Measurements from ENCODE around the gene ALKBH5. TPM values are rescaled to one million over a fixed set of nuclear protein-coding genes. Genes with fewer than 3 reads are reported as not detected.

The ALKBH5 gene
- total RNA-seq, 2 experiments from 2014 or later, result 99.3 to 125 TPM

DNA sequence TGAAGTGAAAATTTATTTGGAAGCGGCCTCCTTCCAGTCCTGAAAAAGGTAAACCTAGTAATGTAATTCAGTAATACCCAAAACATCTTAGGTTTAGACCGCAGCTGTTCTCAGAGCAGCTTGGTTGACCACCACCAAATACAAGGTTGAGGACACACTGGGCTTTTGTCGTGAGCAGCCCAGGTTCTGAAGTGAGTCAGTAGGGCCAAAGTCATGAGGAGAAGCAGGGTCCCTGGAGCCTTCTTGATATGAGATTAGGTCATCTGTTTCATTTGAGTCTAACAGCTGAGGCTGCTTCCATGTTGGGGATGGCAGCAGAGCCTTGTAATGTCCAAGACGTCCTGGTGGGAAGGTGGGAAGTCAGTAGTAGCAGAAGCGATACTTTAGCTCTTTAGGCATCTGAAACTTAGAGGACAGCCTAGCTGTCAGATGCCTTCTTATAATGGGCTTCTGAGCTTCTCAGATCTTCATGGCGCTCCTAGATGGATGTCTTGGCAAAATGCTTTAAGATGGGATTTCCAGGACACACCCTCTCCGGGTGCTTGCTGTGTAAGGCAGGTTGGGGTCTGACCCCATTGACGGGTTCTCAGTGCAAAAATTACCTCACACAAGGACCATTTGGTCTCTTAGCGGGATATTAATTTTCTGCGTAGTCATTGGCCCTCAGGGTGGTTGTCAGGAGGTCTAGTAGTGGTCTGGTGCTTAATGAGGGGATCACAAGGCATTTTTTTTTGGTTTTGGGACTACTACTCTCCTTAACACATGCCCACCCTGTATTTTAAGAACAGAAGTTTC, 2.4 kb downstream of the ALKBH5 start:
- peaks cover 61% of the 10 kb centered on the region for H3K36me3 ChIP-seq (ENCODE audit: insufficient read depth, low read length)
- TF ChIP-seq EZH2phosphoT487 (IDR thresholded peaks at IDR 0.05; ENCODE audit: borderline replicate concordance, low read depth, low read length), result no peak
- TF ChIP-seq, protein P1, sequence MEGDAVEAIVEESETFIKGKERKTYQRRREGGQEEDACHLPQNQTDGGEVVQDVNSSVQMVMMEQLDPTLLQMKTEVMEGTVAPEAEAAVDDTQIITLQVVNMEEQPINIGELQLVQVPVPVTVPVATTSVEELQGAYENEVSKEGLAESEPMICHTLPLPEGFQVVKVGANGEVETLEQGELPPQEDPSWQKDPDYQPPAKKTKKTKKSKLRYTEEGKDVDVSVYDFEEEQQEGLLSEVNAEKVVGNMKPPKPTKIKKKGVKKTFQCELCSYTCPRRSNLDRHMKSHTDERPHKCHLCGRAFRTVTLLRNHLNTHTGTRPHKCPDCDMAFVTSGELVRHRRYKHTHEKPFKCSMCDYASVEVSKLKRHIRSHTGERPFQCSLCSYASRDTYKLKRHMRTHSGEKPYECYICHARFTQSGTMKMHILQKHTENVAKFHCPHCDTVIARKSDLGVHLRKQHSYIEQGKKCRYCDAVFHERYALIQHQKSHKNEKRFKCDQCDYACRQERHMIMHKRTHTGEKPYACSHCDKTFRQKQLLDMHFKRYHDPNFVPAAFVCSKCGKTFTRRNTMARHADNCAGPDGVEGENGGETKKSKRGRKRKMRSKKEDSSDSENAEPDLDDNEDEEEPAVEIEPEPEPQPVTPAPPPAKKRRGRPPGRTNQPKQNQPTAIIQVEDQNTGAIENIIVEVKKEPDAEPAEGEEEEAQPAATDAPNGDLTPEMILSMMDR (conservative IDR thresholded peaks at IDR 0.05; ENCODE audit: low read length), result no peak
- H3K4me1 ChIP-seq (ENCODE audit: insufficient read depth, low read length, poor library complexity, severe bottlenecking), result peaks cover 33% of the 10 kb centered on the region
- H3K9me3 ChIP-seq (ENCODE audit: low read length), result no peaks in the 10 kb centered on the region
- no peak for DNase-seq (ENCODE audit: low spot score)
- H2AFZ ChIP-seq (ENCODE audit: low read length), result no peak overlapping the region
- peak overlapping the region; percentile 3 for H3K27ac ChIP-seq (ENCODE audit: low read depth, low read length, poor library complexity, severe bottlenecking)
- peaks cover 36% of the 10 kb centered on the region for H4K20me1 ChIP-seq (ENCODE audit: insufficient read depth, low read length)
- H3K4me3 ChIP-seq (ENCODE audit: low read depth, low read length, poor library complexity, severe bottlenecking), result peak overlapping the region; percentile 84
- peaks cover 72% of the 10 kb centered on the region for H3K79me2 ChIP-seq (ENCODE audit: insufficient read depth, low read depth, low read length)
- H3K4me2 ChIP-seq (ENCODE audit: low read length), result peak overlapping the region; percentile 97
- BruUV-seq (replicated peaks), result no TSS peak
- ChIA-PET POLR2A (no interaction called here), CTCF (ENCODE audit: unreplicated experiment) (no interaction called here)
- intact Hi-C loops (cut with micrococcal nuclease; ENCODE audit: unreplicated experiment), result loop anchor here (2.0 kb wide), 2 partner anchors 45 to 73 kb away; partner anchors contain the start of gene FLII
- no peaks in the 10 kb centered on the region for H3K9me2 ChIP-seq (ENCODE audit: insufficient read depth, low read length)

DNA sequence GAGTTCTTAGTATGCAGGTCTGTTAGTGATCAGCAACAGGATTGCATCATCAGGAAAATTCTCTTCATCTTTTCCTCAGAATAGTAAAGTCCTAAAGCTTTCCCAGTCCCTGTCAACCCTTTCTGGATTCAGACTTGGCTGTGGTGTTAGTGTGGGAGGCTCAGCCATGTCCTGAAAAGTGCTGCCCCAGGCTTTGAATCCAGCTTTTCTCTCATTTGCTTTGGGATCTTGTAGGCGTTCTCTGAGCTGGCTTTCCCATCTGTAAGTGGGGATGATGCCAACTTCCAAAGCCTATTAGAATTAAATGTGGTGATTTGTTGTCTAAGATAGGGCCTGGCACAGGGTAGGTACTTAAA, 3.0 kb downstream of the ALKBH5 start:
- Histone ChIP-seq H3K4me3 (ENCODE audit: low read depth, low read length, poor library complexity, severe bottlenecking) (peak overlapping the region; percentile 84), H3K9me2 (ENCODE audit: insufficient read depth, low read length) (no peaks in the 10 kb centered on the region), H3K36me3 (ENCODE audit: insufficient read depth, low read length) (peaks cover 67% of the 10 kb centered on the region), H3K27ac (ENCODE audit: low read depth, low read length, poor library complexity, severe bottlenecking) (peak overlapping the region; percentile 3), H3K79me2 (ENCODE audit: insufficient read depth, low read depth, low read length) (peaks cover 77% of the 10 kb centered on the region), H2AFZ (ENCODE audit: low read length) (no peak overlapping the region), H4K20me1 (ENCODE audit: insufficient read depth, low read length) (peaks cover 36% of the 10 kb centered on the region), H3K4me2 (ENCODE audit: low read length) (peak overlapping the region; percentile 97), H3K4me1 (ENCODE audit: insufficient read depth, low read length, poor library complexity, severe bottlenecking) (peaks cover 33% of the 10 kb centered on the region), H3K9me3 (ENCODE audit: low read length) (no peaks in the 10 kb centered on the region)
- intact Hi-C loops (cut with micrococcal nuclease; ENCODE audit: unreplicated experiment), result no loop called here
- POLR2A ChIA-PET, result no interaction called here
- no TSS peak for BruUV-seq (replicated peaks)
- CTCF ChIA-PET (ENCODE audit: unreplicated experiment), result no interaction called here
- DNase-seq (ENCODE audit: low spot score), result no peak
- no peak for TF ChIP-seq EZH2phosphoT487 (IDR thresholded peaks at IDR 0.05; ENCODE audit: borderline replicate concordance, low read depth, low read length)
- TF ChIP-seq, protein P1 (conservative IDR thresholded peaks at IDR 0.05; ENCODE audit: low read length), result no peak

DNA sequence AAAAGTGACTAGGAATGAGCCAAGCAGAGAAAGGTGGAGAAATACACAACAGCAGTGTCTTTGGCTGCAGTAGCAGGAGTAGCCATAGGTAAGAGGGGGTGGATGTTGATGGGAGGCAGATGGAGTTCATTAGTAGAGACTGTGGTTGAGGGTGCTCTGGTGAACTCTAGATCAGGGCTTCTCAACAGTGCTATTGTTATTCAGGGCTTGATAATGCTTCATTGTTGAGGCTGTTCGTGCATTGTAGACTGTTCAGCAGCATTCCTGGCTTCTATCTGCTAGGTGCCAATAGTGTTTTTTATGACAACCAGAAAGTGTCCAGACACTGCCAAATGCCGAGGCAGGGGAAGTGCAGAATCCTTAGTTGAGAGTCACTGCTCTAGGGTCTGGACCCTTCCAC, 3.6 kb downstream of the ALKBH5 start:
- H3K4me1 ChIP-seq (ENCODE audit: insufficient read depth, low read length, poor library complexity, severe bottlenecking), result peaks cover 28% of the 10 kb centered on the region
- no peak overlapping the region for H3K27ac ChIP-seq (ENCODE audit: low read depth, low read length, poor library complexity, severe bottlenecking)
- no peak overlapping the region for H2AFZ ChIP-seq (ENCODE audit: low read length)
- CTCF ChIA-PET (ENCODE audit: unreplicated experiment), result no interaction called here
- no TSS peak for BruUV-seq (replicated peaks)
- POLR2A ChIA-PET, result no interaction called here
- H3K4me3 ChIP-seq (ENCODE audit: low read depth, low read length, poor library complexity, severe bottlenecking), result peak overlapping the region; percentile 84
- peaks cover 84% of the 10 kb centered on the region for H3K79me2 ChIP-seq (ENCODE audit: insufficient read depth, low read depth, low read length)
- peaks cover 36% of the 10 kb centered on the region for H4K20me1 ChIP-seq (ENCODE audit: insufficient read depth, low read length)
- H3K36me3 ChIP-seq (ENCODE audit: insufficient read depth, low read length), result peaks cover 73% of the 10 kb centered on the region
- intact Hi-C loops (cut with micrococcal nuclease; ENCODE audit: unreplicated experiment), result no loop called here
- no peaks in the 10 kb centered on the region for H3K9me3 ChIP-seq (ENCODE audit: low read length)
- no peaks in the 10 kb centered on the region for H3K9me2 ChIP-seq (ENCODE audit: insufficient read depth, low read length)
- no peak for DNase-seq (ENCODE audit: low spot score)
- peak overlapping the region; percentile 97 for H3K4me2 ChIP-seq (ENCODE audit: low read length)
- no peak for TF ChIP-seq EZH2phosphoT487 (IDR thresholded peaks at IDR 0.05; ENCODE audit: borderline replicate concordance, low read depth, low read length)
- TF ChIP-seq, protein P1 (conservative IDR thresholded peaks at IDR 0.05; ENCODE audit: low read length), result no peak

Measured in OCI-LY7 (cell line).